Mesenchymal stem cell (in vitro differentiated cells and primary cell): Measurements from ENCODE around the gene RBM17.

ENCODE experiments used
- DNase-seq: peaks from one replicate; pipeline ENCODE4 v3.0.0-alpha.2; 2013
- H2AFZ ChIP-seq: one replicate; pipeline ENCODE4 v1.6.1; 2013; ENCODE audit warnings: low read depth, mild to moderate bottlenecking, control low read depth, inconsistent platforms, low read length, moderate library complexity
- H2AK5ac ChIP-seq: 2 replicates; pipeline ENCODE4 v1.6.1; 2013; ENCODE audit warnings: low read length, moderate library complexity, mild to moderate bottlenecking, inconsistent platforms; ENCODE audit not compliant: severe bottlenecking
- H2BK120ac ChIP-seq: one replicate; pipeline ENCODE4 v1.6.1; 2013; ENCODE audit warnings: low read depth, mild to moderate bottlenecking, inconsistent platforms, low read length, moderate library complexity
- H2BK12ac ChIP-seq, 2 experiments: one replicate each; pipeline ENCODE4 v1.6.1; 2013; ENCODE audit warnings: inconsistent platforms in 2 of 2, low read length in 2 of 2, mild to moderate bottlenecking in 2 of 2, moderate library complexity in 2 of 2, control low read depth in 1 of 2
- H2BK15ac ChIP-seq: one replicate; pipeline ENCODE4 v1.6.1; 2013; ENCODE audit warnings: mild to moderate bottlenecking, low read depth, inconsistent platforms; ENCODE audit not compliant: poor library complexity, severe bottlenecking
- H2BK5ac ChIP-seq: 2 replicates; pipeline ENCODE4 v1.6.1; 2013; ENCODE audit warnings: low read depth, mild to moderate bottlenecking, low read length, control low read depth, inconsistent platforms; ENCODE audit not compliant: poor library complexity, severe bottlenecking
- H3K14ac ChIP-seq, 2 experiments: one replicate each; pipeline ENCODE4 v1.6.1; 2013; ENCODE audit warnings: inconsistent platforms in 2 of 2, low read length in 2 of 2, control low read depth in 1 of 2, mild to moderate bottlenecking in 1 of 2, moderate library complexity in 1 of 2
- H3K18ac ChIP-seq, 2 experiments: one replicate each; pipeline ENCODE4 v1.6.1; 2013; ENCODE audit warnings: inconsistent platforms in 2 of 2, low read length in 2 of 2, control low read depth in 1 of 2, low read depth in 1 of 2, mild to moderate bottlenecking in 1 of 2
- H3K23ac ChIP-seq, 2 experiments: one replicate each; pipeline ENCODE4 v1.6.1; 2013; ENCODE audit warnings: inconsistent platforms in 2 of 2, low read length in 2 of 2, mild to moderate bottlenecking in 2 of 2, moderate library complexity in 2 of 2, control low read depth in 1 of 2
- H3K27ac ChIP-seq: 2 replicates; pipeline ENCODE4 v1.5.1; 2013; ENCODE audit warnings: mild to moderate bottlenecking, moderate library complexity, low read length, control low read depth, inconsistent platforms; ENCODE audit not compliant: poor library complexity, severe bottlenecking
- H3K27me3 ChIP-seq, 2 experiments: 2 replicates each; pipeline versions ENCODE4 v1.6.1 to v1.7.0; 2013; ENCODE audit warnings: low read length in 2 of 2, mild to moderate bottlenecking in 2 of 2, moderate library complexity in 2 of 2, control low read depth in 1 of 2, inconsistent platforms in 1 of 2; ENCODE audit not compliant: control insufficient read depth in 1 of 2, insufficient read depth in 1 of 2
- H3K36me3 ChIP-seq, 2 experiments: 2 replicates each; pipeline versions ENCODE4 v1.6.1 to v1.7.0; 2013; ENCODE audit warnings: low read length in 2 of 2, control low read depth in 1 of 2, inconsistent platforms in 1 of 2, low read depth in 1 of 2, mild to moderate bottlenecking in 1 of 2; ENCODE audit not compliant: insufficient read depth in 2 of 2, control insufficient read depth in 1 of 2
- H3K4ac ChIP-seq, 2 experiments: one replicate each; pipeline ENCODE4 v1.6.1; 2013; ENCODE audit warnings: inconsistent platforms in 2 of 2, low read length in 2 of 2, mild to moderate bottlenecking in 2 of 2, moderate library complexity in 2 of 2, control low read depth in 1 of 2, low read depth in 1 of 2
- H3K4me1 ChIP-seq: 2 replicates; pipeline ENCODE4 v1.6.1; 2013; ENCODE audit warnings: low read depth, low read length, control low read depth; ENCODE audit not compliant: control insufficient read depth, insufficient read depth
- H3K4me2 ChIP-seq: 2 replicates; pipeline ENCODE4 v1.6.1; 2013; ENCODE audit warnings: low read length, mild to moderate bottlenecking, inconsistent platforms; ENCODE audit not compliant: poor library complexity, severe bottlenecking
- H3K4me3 ChIP-seq, 2 experiments: 2 replicates each; pipeline versions ENCODE4 v1.5.1 to v1.7.0; 2013; ENCODE audit warnings: low read length in 2 of 2, mild to moderate bottlenecking in 2 of 2, control low read depth in 1 of 2, low read depth in 1 of 2; ENCODE audit not compliant: insufficient read depth in 1 of 2
- H3K79me1 ChIP-seq: replicated peaks from 2 replicates; pipeline ENCODE4 v1.6.1; 2013; ENCODE audit warnings: mild to moderate bottlenecking, control low read depth, low read length, inconsistent platforms; ENCODE audit not compliant: poor library complexity, severe bottlenecking
- H3K9ac ChIP-seq: 2 replicates; pipeline ENCODE4 v1.7.0; 2013; ENCODE audit warnings: mild to moderate bottlenecking, low read length, moderate library complexity
- H3K9me3 ChIP-seq: 2 replicates; pipeline ENCODE4 v1.7.0; 2013; ENCODE audit warnings: mild to moderate bottlenecking, low read length; ENCODE audit not compliant: control insufficient read depth
- H4K8ac ChIP-seq: one replicate; pipeline ENCODE4 v1.6.1; 2013; ENCODE audit warnings: inconsistent platforms, mild to moderate bottlenecking, low read length, moderate library complexity
- H4K91ac ChIP-seq: one replicate; pipeline ENCODE4 v1.6.1; 2013; ENCODE audit warnings: mild to moderate bottlenecking, low read length, inconsistent platforms
- WGBS: methylation state at CpG from one replicate; pipeline ENCODE4 v1.1.7; 2013; ENCODE audit warnings: mixed read lengths; 5-methylcytosine and 5-hydroxymethylcytosine counted together

Gene RBM17

GRCh38 chr10:6116806-6117205 is 28.0 kb downstream of the RBM17 start:
- H3K27me3 ChIP-seq, result no peaks in the 10 kb centered on the region
- 100% methylated on average over 1 of the region's 1 CpG for WGBS
- H4K91ac ChIP-seq, result no peak overlapping the region
- no peak overlapping the region for H2BK12ac ChIP-seq
- no peak overlapping the region for H3K4me2 ChIP-seq
- H3K18ac ChIP-seq, result no peak overlapping the region
- peaks cover 12% of the 10 kb centered on the region for H3K79me1 ChIP-seq
- no peaks in the 10 kb centered on the region for H3K9me3 ChIP-seq
- no peak for DNase-seq
- H2AFZ ChIP-seq, result no peak overlapping the region
- H3K27ac ChIP-seq, result no peak overlapping the region
- H3K4me3 ChIP-seq, result no peak overlapping the region
- H3K36me3 ChIP-seq, result peaks cover 17 to 45% of the 10 kb centered on the region in 2 experiments
- H2BK120ac ChIP-seq, result no peak overlapping the region
- H3K9ac ChIP-seq, result no peak overlapping the region
- H2AK5ac ChIP-seq, result no peak overlapping the region
- no peak overlapping the region for H2BK15ac ChIP-seq
- H3K23ac ChIP-seq, result no peak overlapping the region
- no peak overlapping the region for H3K4ac ChIP-seq
- H3K14ac ChIP-seq, result no peak overlapping the region
- H4K8ac ChIP-seq, result no peak overlapping the region
- H3K4me1 ChIP-seq, result no peaks in the 10 kb centered on the region
- no peak overlapping the region for H2BK5ac ChIP-seq

- no peak overlapping the region for H4K91ac ChIP-seq
- no peak overlapping the region for H3K9ac ChIP-seq
- H3K9me3 ChIP-seq, result no peaks in the 10 kb centered on the region
- peaks cover 11 to 36% of the 10 kb centered on the region in 2 experiments for H3K36me3 ChIP-seq
- no peak overlapping the region for H4K8ac ChIP-seq
- no peak overlapping the region for H2BK5ac ChIP-seq
- no peak overlapping the region for H3K4me3 ChIP-seq
- WGBS, result 95% methylated on average over 11 of the region's 11 CpGs
- H3K27me3 ChIP-seq, result no peaks in the 10 kb centered on the region
- H3K18ac ChIP-seq, result no peak overlapping the region
- H2AFZ ChIP-seq, result no peak overlapping the region
- H3K4ac ChIP-seq, result no peak overlapping the region
- H2BK120ac ChIP-seq, result no peak overlapping the region
- no peak overlapping the region for H2BK15ac ChIP-seq
- H3K4me1 ChIP-seq, result no peaks in the 10 kb centered on the region
- peaks cover 5% of the 10 kb centered on the region for H3K79me1 ChIP-seq
- no peak for DNase-seq
- H3K14ac ChIP-seq, result no peak overlapping the region
- H3K4me2 ChIP-seq, result no peak overlapping the region
- no peak overlapping the region for H2BK12ac ChIP-seq
- H2AK5ac ChIP-seq, result no peak overlapping the region
- H3K23ac ChIP-seq, result no peak overlapping the region
- no peak overlapping the region for H3K27ac ChIP-seq
These were observed 28.9 kb downstream of the RBM17 start for GRCh38 chr10:6117711-6118110.

GRCh38 chr10:6119423-6119822 is 30.6 kb downstream of the RBM17 start:
- no peak overlapping the region for H2BK5ac ChIP-seq
- no peak overlapping the region for H4K8ac ChIP-seq
- H3K23ac ChIP-seq, result no peak overlapping the region
- no peak for DNase-seq
- no peak overlapping the region for H3K4ac ChIP-seq
- H2AFZ ChIP-seq, result no peak overlapping the region
- peaks cover 8 to 19% of the 10 kb centered on the region in 2 experiments for H3K36me3 ChIP-seq
- whole genome bisulfite sequencing, result 73% methylated on average over 4 of the region's 5 CpGs
- H2BK15ac ChIP-seq, result no peak overlapping the region
- H3K27ac ChIP-seq, result no peak overlapping the region
- no peak overlapping the region for H3K18ac ChIP-seq
- H3K4me2 ChIP-seq, result no peak overlapping the region
- no peak overlapping the region for H3K9ac ChIP-seq
- no peak overlapping the region for H2BK12ac ChIP-seq
- no peak overlapping the region for H3K4me3 ChIP-seq
- no peak overlapping the region for H2BK120ac ChIP-seq
- H3K9me3 ChIP-seq, result no peaks in the 10 kb centered on the region
- H3K27me3 ChIP-seq, result no peaks in the 10 kb centered on the region
- no peak overlapping the region for H4K91ac ChIP-seq
- no peak overlapping the region for H3K14ac ChIP-seq
- H3K4me1 ChIP-seq, result no peaks in the 10 kb centered on the region
- H2AK5ac ChIP-seq, result no peak overlapping the region
- peaks cover 2% of the 10 kb centered on the region for H3K79me1 ChIP-seq

- Histone ChIP-seq H3K27ac (no peak overlapping the region), H3K4me1 (no peaks in the 10 kb centered on the region), H2BK15ac (no peak overlapping the region), H2BK5ac (no peak overlapping the region), H3K27me3 (no peaks in the 10 kb centered on the region), H2AFZ (no peak overlapping the region), H3K79me1 (no peaks in the 10 kb centered on the region), H4K8ac (no peak overlapping the region), H3K4me2 (no peak overlapping the region), H3K9me3 (no peaks in the 10 kb centered on the region), H3K18ac (no peak overlapping the region), H2BK120ac (no peak overlapping the region), H3K4me3 (no peak overlapping the region), H3K23ac (no peak overlapping the region), H3K14ac (no peak overlapping the region), H4K91ac (no peak overlapping the region), H3K9ac (no peak overlapping the region), H3K36me3 (peaks cover 4 to 16% of the 10 kb centered on the region in 2 experiments), H3K4ac (no peak overlapping the region), H2AK5ac (no peak overlapping the region), H2BK12ac (no peak overlapping the region)
- no peak for DNase-seq
- WGBS, result 92% methylated on average over 13 of the region's 13 CpGs
These were observed 31.1 kb downstream of the RBM17 start for GRCh38 chr10:6119962-6120361.
